ENCODE results near the gene CORO2B. TPM values are rescaled to one million over a fixed set of nuclear protein-coding genes. Genes with fewer than 3 reads are reported as not detected.
A peak's percentile ranks its signal among the peaks of the same experiment; 100 is the strongest.

The CORO2B gene
- total and polyA plus RNA-seq, 5 donors: 5.8 to 13.7 (median 11.1) TPM

DNA sequence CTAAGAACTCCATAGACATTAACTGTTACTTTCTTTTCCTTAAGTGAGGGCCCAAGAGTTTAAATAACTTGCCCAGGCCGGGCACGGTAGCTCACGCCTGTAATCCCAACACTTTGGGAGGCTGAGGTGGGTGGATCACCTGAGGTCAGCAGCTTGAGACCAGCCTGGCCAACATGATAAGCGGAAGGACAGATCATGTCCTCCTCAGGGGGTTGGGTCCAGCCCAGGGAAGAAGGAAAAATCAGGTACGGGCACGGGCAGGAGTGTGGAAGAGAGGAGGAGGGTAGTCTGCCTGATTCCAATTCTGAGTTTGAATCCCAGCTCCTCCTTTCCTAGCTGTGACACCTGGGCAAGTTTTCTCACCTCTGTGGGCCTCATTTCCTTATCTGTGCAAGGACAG is 123.1 kb downstream of the CORO2B start:
- H3K4me1 ChIP-seq (ENCODE audit: control insufficient read depth, insufficient read depth, low read length): peaks cover 15% of the 10 kb centered on the region
- ATAC-seq: no peak
- no peak for DNase-seq
- no peak overlapping the region for H3K27ac ChIP-seq (ENCODE audit: low read length)
- intact Hi-C loops (cut with DNase I): loop anchor here in 1 of 4 donors (10.0 kb wide), 1 partner anchor 113 kb away; no protein-coding TSS in a partner anchor
- H3K9me3 ChIP-seq (ENCODE audit: control insufficient read depth, low read length): no peaks in the 10 kb centered on the region
- WGBS: 92% methylated on average over 6 of the region's 6 CpGs
- H3K27me3 ChIP-seq (ENCODE audit: control insufficient read depth, insufficient read depth): no peaks in the 10 kb centered on the region
- H3K4me3 ChIP-seq (ENCODE audit: low read length): no peak overlapping the region

DNA sequence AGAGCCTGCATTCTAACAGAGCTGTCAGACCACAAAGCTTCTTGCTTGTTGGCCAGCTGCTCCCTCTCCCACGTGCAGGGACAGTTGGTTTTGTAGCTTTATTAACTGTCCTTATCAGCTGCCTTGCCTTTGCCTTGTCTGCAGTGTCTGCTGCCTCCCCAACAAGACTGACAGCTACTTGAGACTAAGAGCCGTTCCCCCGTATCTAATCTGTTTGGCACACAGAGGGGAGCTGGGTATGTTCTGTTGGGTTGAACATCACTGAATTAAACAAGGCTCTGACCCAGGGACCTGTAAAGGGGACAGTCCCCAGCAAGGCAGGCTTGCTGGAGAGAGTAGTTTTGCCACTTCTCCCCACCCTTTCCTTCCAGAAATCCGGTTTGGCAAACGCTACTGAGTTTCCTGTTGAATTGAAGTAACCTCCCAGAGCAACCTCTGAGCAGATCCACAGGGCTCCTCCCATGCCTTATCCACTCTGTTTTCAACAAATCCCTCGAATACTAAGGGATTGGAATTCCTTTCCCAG is 125.8 kb downstream of the CORO2B start:
- intact Hi-C loops (cut with DNase I): loop anchor here in 1 of 4 donors (10.0 kb wide), 1 partner anchor 110 kb away; no protein-coding TSS in a partner anchor
- Histone ChIP-seq H3K9me3 (ENCODE audit: control insufficient read depth, low read length) (no peaks in the 10 kb centered on the region), H3K4me1 (ENCODE audit: control insufficient read depth, insufficient read depth, low read length) (peaks cover 14% of the 10 kb centered on the region), H3K27me3 (ENCODE audit: control insufficient read depth, insufficient read depth) (no peaks in the 10 kb centered on the region), H3K4me3 (ENCODE audit: low read length) (no peak overlapping the region), H3K27ac (ENCODE audit: low read length) (peak overlapping the region; percentile 74)
- ATAC-seq: peak; percentile 82 to 87
- DNase-seq: peak in 2 of 3 donors; percentile 52 to 73
- 3% methylated on average over 6 of the region's 6 CpGs for WGBS

- Histone ChIP-seq H3K4me3 (ENCODE audit: low read length) (no peak overlapping the region), H3K9me3 (ENCODE audit: control insufficient read depth, low read length) (no peaks in the 10 kb centered on the region), H3K4me1 (ENCODE audit: control insufficient read depth, insufficient read depth, low read length) (peaks cover 8% of the 10 kb centered on the region), H3K27me3 (ENCODE audit: control insufficient read depth, insufficient read depth) (no peaks in the 10 kb centered on the region), H3K27ac (ENCODE audit: low read length) (no peak overlapping the region)
- ATAC-seq: no peak
- no peak for DNase-seq
- 87% methylated on average over 4 of the region's 4 CpGs for WGBS
- intact Hi-C loops (cut with DNase I): loop anchor here in 1 of 4 donors (10.0 kb wide), 1 partner anchor 109 kb away; no protein-coding TSS in a partner anchor
These were observed 127.5 kb downstream of the CORO2B start for GRCh38 chr15:68706256-68706655.

DNA sequence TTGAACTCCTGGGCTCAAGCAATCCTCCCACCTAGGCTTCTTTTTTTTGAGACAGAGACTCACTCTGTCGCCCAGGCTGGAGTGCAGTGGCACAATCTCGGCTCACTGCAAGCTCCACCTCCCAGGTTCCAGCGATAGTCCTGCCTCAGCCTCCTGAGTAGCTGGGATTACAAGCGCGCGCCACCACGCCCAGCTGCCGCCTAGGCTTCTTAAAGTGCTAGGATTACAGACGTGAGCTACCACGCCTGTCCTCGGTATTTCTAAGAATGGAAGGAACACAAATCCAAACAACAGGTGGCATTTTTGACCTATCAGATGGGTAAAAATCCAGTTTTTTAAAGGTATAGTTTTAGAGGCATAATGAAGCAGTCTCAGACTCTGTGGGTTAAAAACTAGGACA is 128.1 kb downstream of the CORO2B start:
- H3K27ac ChIP-seq (ENCODE audit: low read length): no peak overlapping the region
- H3K27me3 ChIP-seq (ENCODE audit: control insufficient read depth, insufficient read depth): no peaks in the 10 kb centered on the region
- 89% methylated on average over 11 of the region's 11 CpGs for WGBS
- H3K4me3 ChIP-seq (ENCODE audit: low read length): no peak overlapping the region
- DNase-seq: no peak
- no peaks in the 10 kb centered on the region for H3K9me3 ChIP-seq (ENCODE audit: control insufficient read depth, low read length)
- H3K4me1 ChIP-seq (ENCODE audit: control insufficient read depth, insufficient read depth, low read length): peaks cover 7% of the 10 kb centered on the region
- no peak for ATAC-seq
- intact Hi-C loops (cut with DNase I): loop anchor here in 1 of 4 donors (10.0 kb wide), 1 partner anchor 108 kb away; no protein-coding TSS in a partner anchor

GRCh38 chr15:68707386-68707785 is 128.6 kb downstream of the CORO2B start:
- Histone ChIP-seq H3K27me3 (ENCODE audit: control insufficient read depth, insufficient read depth) (no peaks in the 10 kb centered on the region), H3K9me3 (ENCODE audit: control insufficient read depth, low read length) (no peaks in the 10 kb centered on the region), H3K4me1 (ENCODE audit: control insufficient read depth, insufficient read depth, low read length) (peaks cover 6% of the 10 kb centered on the region), H3K27ac (ENCODE audit: low read length) (no peak overlapping the region), H3K4me3 (ENCODE audit: low read length) (no peak overlapping the region)
- no peak for ATAC-seq
- WGBS: 45% methylated on average over 5 of the region's 5 CpGs
- DNase-seq: no peak
- intact Hi-C loops (cut with DNase I): loop anchor here in 1 of 4 donors (10.0 kb wide), 1 partner anchor 107 kb away; no protein-coding TSS in a partner anchor

- H3K4me1 ChIP-seq (ENCODE audit: control insufficient read depth, insufficient read depth, low read length): peaks cover 6% of the 10 kb centered on the region
- WGBS: 45% methylated on average over 1 of the region's 1 CpG
- H3K9me3 ChIP-seq (ENCODE audit: control insufficient read depth, low read length): no peaks in the 10 kb centered on the region
- DNase-seq (no peak), ATAC-seq (no peak)
- H3K4me3 ChIP-seq (ENCODE audit: low read length): no peak overlapping the region
- intact Hi-C loops (cut with DNase I): loop anchor here in 1 of 4 donors (10.0 kb wide), 1 partner anchor 105 kb away; no protein-coding TSS in a partner anchor
- no peaks in the 10 kb centered on the region for H3K27me3 ChIP-seq (ENCODE audit: control insufficient read depth, insufficient read depth)
- H3K27ac ChIP-seq (ENCODE audit: low read length): no peak overlapping the region
These were observed 131.1 kb downstream of the CORO2B start for GRCh38 chr15:68709876-68710275.

DNA sequence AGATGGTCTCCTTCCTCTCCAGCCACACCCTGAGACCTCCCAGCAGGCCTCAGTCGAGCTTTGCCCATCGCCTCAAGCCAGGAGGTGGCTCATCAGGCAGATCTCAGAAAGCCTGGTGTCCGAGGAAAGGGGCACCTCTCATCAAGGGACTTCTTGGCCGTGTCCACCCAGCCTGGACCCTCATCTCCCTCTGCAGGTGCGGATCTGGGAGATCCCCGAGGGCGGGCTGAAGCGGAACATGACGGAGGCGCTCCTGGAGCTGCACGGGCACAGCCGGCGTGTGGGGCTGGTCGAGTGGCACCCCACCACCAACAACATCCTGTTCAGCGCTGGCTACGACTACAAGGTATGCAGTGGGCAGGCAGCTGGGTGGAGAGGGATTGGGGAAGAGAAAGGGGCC is 131.7 kb downstream of the CORO2B start:
- ATAC-seq (no peak), DNase-seq (peak in 1 of 3 donors; percentile 54)
- Histone ChIP-seq H3K27ac (ENCODE audit: low read length) (no peak overlapping the region), H3K9me3 (ENCODE audit: control insufficient read depth, low read length) (no peaks in the 10 kb centered on the region), H3K4me1 (ENCODE audit: control insufficient read depth, insufficient read depth, low read length) (peaks cover 4% of the 10 kb centered on the region), H3K27me3 (ENCODE audit: control insufficient read depth, insufficient read depth) (no peaks in the 10 kb centered on the region), H3K4me3 (ENCODE audit: low read length) (no peak overlapping the region)
- 91% methylated on average over 16 of the region's 16 CpGs for WGBS
- intact Hi-C loops (cut with DNase I): no loop called here

GRCh38 chr15:68711406-68711805 is 132.6 kb downstream of the CORO2B start:
- no peaks in the 10 kb centered on the region for H3K9me3 ChIP-seq (ENCODE audit: control insufficient read depth, low read length)
- no peak overlapping the region for H3K27ac ChIP-seq (ENCODE audit: low read length)
- H3K4me1 ChIP-seq (ENCODE audit: control insufficient read depth, insufficient read depth, low read length): peaks cover 3% of the 10 kb centered on the region
- no peak for ATAC-seq
- no peak for DNase-seq
- WGBS: 97% methylated on average over 10 of the region's 10 CpGs
- intact Hi-C loops (cut with DNase I): no loop called here
- H3K27me3 ChIP-seq (ENCODE audit: control insufficient read depth, insufficient read depth): no peaks in the 10 kb centered on the region
- H3K4me3 ChIP-seq (ENCODE audit: low read length): no peak overlapping the region

- no peak for DNase-seq
- Histone ChIP-seq H3K4me3 (ENCODE audit: low read length) (no peak overlapping the region), H3K9me3 (ENCODE audit: control insufficient read depth, low read length) (no peaks in the 10 kb centered on the region), H3K27me3 (ENCODE audit: control insufficient read depth, insufficient read depth) (no peaks in the 10 kb centered on the region), H3K27ac (ENCODE audit: low read length) (no peak overlapping the region), H3K4me1 (ENCODE audit: control insufficient read depth, insufficient read depth, low read length) (peaks cover 3% of the 10 kb centered on the region)
- ATAC-seq: no peak
- 81% methylated on average over 4 of the region's 4 CpGs for WGBS
- intact Hi-C loops (cut with DNase I): no loop called here
These were observed 134.1 kb downstream of the CORO2B start for GRCh38 chr15:68712886-68713285.

GRCh38 chr15:68713874-68714273 is 135.1 kb downstream of the CORO2B start:
- intact Hi-C loops (cut with DNase I): no loop called here
- no peaks in the 10 kb centered on the region for H3K27me3 ChIP-seq (ENCODE audit: control insufficient read depth, insufficient read depth)
- H3K9me3 ChIP-seq (ENCODE audit: control insufficient read depth, low read length): no peaks in the 10 kb centered on the region
- DNase-seq (no peak), ATAC-seq (no peak)
- WGBS: 88% methylated on average over 9 of the region's 9 CpGs
- no peak overlapping the region for H3K27ac ChIP-seq (ENCODE audit: low read length)
- H3K4me3 ChIP-seq (ENCODE audit: low read length): no peak overlapping the region
- H3K4me1 ChIP-seq (ENCODE audit: control insufficient read depth, insufficient read depth, low read length): peaks cover 3% of the 10 kb centered on the region

GRCh38 chr15:68715111-68715510 is 136.3 kb downstream of the CORO2B start:
- DNase-seq: no peak
- Histone ChIP-seq H3K4me3 (ENCODE audit: low read length) (no peak overlapping the region), H3K27me3 (ENCODE audit: control insufficient read depth, insufficient read depth) (no peaks in the 10 kb centered on the region), H3K9me3 (ENCODE audit: control insufficient read depth, low read length) (no peaks in the 10 kb centered on the region), H3K27ac (ENCODE audit: low read length) (no peak overlapping the region), H3K4me1 (ENCODE audit: control insufficient read depth, insufficient read depth, low read length) (peaks cover under 1% of the 10 kb centered on the region)
- intact Hi-C loops (cut with DNase I): no loop called here
- WGBS: 95% methylated on average over 8 of the region's 8 CpGs
- ATAC-seq: no peak

Measured in right cardiac atrium (tissue), 5 donors.